ENCODE results near the gene ZNF267. TPM values are rescaled to one million over a fixed set of nuclear protein-coding genes. Genes with fewer than 3 reads are reported as not detected.

Gene ZNF267
- total RNA-seq = 4.4 and 7.8 TPM in 2 replicates

GRCh38 chr16:31873556-31874365 is at the start of gene ZNF267:
ZNF267 (plus strand) TSS chr16:31873807; CDS start chr16:31873967, 160 bp downstream.

Data from epithelial cell of alveolus of lung (primary cell).